Endothelial cell of umbilical vein (primary cell): ENCODE measurements around the gene SMG9. TPM values are rescaled to one million over a fixed set of nuclear protein-coding genes. Genes with fewer than 3 reads are reported as not detected.

Source experiments
- BruUV-seq: library from RNA; stranded (reverse); fragments of 400-500 nt; replicated peaks from 2 replicates; lab custom pipeline; 2021; lab: Mats Ljungman, UMichigan
- CTCF ChIA-PET: fragments of 300-600, 350-600 bp; sonication (Branson Sonifier 250); formaldehyde crosslinking; loops from one replicate; lab custom pipeline; 2021; ENCODE audit warnings: antibody characterized with exemption, inconsistent platforms; lab: Charles Lee
- POLR2A ChIA-PET: fragments of 300-600, 350-600 bp; sonication (Branson Sonifier 250); formaldehyde crosslinking; loops from one replicate; lab custom pipeline; 2021; ENCODE audit warnings: antibody characterized with exemption, inconsistent platforms; lab: Charles Lee
- DNase-seq: peaks from one replicate; pipeline ENCODE4 v3.0.0-alpha.2; 2011; ENCODE audit warnings: low read depth, low spot score
- FAIRE-seq: peaks from 2 replicates; lab custom pipeline; 2011; peaks lifted over from hg19 to GRCh38; lab: Jason Lieb, UNC
- H2AFZ ChIP-seq: 2 replicates; pipeline ENCODE4 v1.6.0; 2012; ENCODE audit warnings: low read depth, low read length, control low read depth, inconsistent platforms
- H3K27ac ChIP-seq: 2 replicates; pipeline ENCODE4 v1.5.1; 2011; ENCODE audit warnings: low read depth, mild to moderate bottlenecking, control low read depth, low read length, moderate library complexity; ENCODE audit not compliant: insufficient read depth
- H3K27me3 ChIP-seq, 2 experiments: 2 replicates each; pipeline versions ENCODE4 v1.6.0 to v1.6.1; 2011; ENCODE audit warnings: low read length in 2 of 2, mixed read lengths in 1 of 2; ENCODE audit not compliant: control insufficient read depth in 2 of 2, insufficient read depth in 2 of 2
- H3K36me3 ChIP-seq, 2 experiments: 2 replicates in 1 of 2; 3 replicates in 1 of 2; pipeline ENCODE4 v1.5.1; 2011; ENCODE audit warnings: low read length in 2 of 2, mild to moderate bottlenecking in 1 of 2, moderate library complexity in 1 of 2; ENCODE audit not compliant: control insufficient read depth in 2 of 2, insufficient read depth in 2 of 2; ENCODE audit errors: extremely low read depth in 1 of 2
- H3K4me1 ChIP-seq: 3 replicates; pipeline ENCODE4 v1.5.1; 2011; ENCODE audit warnings: mild to moderate bottlenecking, low read length; ENCODE audit not compliant: control insufficient read depth, insufficient read depth; ENCODE audit errors: extremely low read depth
- H3K4me2 ChIP-seq: 2 replicates; pipeline ENCODE4 v1.6.1; 2011; ENCODE audit warnings: low read length, control low read depth, mixed read lengths; ENCODE audit not compliant: insufficient read depth
- H3K4me3 ChIP-seq, 3 experiments: fragments of 200-600 bp in 1 of 3; sonication (generic), shearing (Covaris generic) in 1 of 3; replicated peaks in 1 of 3; 2 replicates each; pipeline ENCODE4 v1.5.1; 2011 to 2016; ENCODE audit warnings: control low read depth in 3 of 3, low read length in 3 of 3, mild to moderate bottlenecking in 2 of 3, inconsistent platforms in 1 of 3, low read depth in 1 of 3, moderate library complexity in 1 of 3; ENCODE audit not compliant: insufficient read depth in 1 of 3
- H3K79me2 ChIP-seq: 2 replicates; pipeline ENCODE4 v1.6.0; 2012; ENCODE audit warnings: low read length, inconsistent platforms; ENCODE audit not compliant: control insufficient read depth, insufficient read depth
- H3K9ac ChIP-seq: replicated peaks from 2 replicates; pipeline ENCODE3; 2011; ENCODE audit warnings: low read length, control low read depth; ENCODE audit not compliant: insufficient read depth; ENCODE audit errors: extremely low read depth
- H3K9me1 ChIP-seq: replicated peaks from 3 replicates; pipeline ENCODE4 v1.6.0; 2011; ENCODE audit warnings: mild to moderate bottlenecking, low read length; ENCODE audit not compliant: control insufficient read depth, insufficient read depth; ENCODE audit errors: extremely low read depth
- H3K9me3 ChIP-seq: replicated peaks from 2 replicates; pipeline ENCODE4 v1.5.1; 2012; ENCODE audit warnings: low read length, inconsistent platforms; ENCODE audit not compliant: control insufficient read depth, insufficient read depth
- H4K20me1 ChIP-seq: replicated peaks from 2 replicates; pipeline ENCODE3; 2011; ENCODE audit warnings: mild to moderate bottlenecking, low read length; ENCODE audit not compliant: control insufficient read depth, insufficient read depth; ENCODE audit errors: extremely low read depth
- CTCF ChIP-seq, 2 donors: IDR thresholded peaks; 1 replicate in 1 of 2; 2 replicates in 1 of 2; pipeline ENCODE4 v1.5.1; 2011; ENCODE audit warnings: low read length in 2 of 2, mild to moderate bottlenecking in 2 of 2, moderate library complexity in 2 of 2, control low read depth in 1 of 2, inconsistent platforms in 1 of 2, low read depth in 1 of 2; ENCODE audit not compliant: insufficient read depth in 1 of 2; ENCODE audit errors: extremely low read depth in 1 of 2
- EZH2 ChIP-seq: IDR thresholded peaks from 2 replicates; pipeline ENCODE4 v1.6.1; 2012; ENCODE audit warnings: borderline replicate concordance, low read depth, mild to moderate bottlenecking, moderate library complexity, low read length, inconsistent platforms; ENCODE audit not compliant: severe bottlenecking
- FOS ChIP-seq: IDR thresholded peaks from 2 replicates; pipeline ENCODE4 v1.6.1; 2011; ENCODE audit warnings: mild to moderate bottlenecking, low read length, moderate library complexity, borderline replicate concordance; ENCODE audit not compliant: insufficient read depth
- GATA2 ChIP-seq: IDR thresholded peaks from 2 replicates; pipeline ENCODE4 v1.7.0; 2011; ENCODE audit warnings: low read depth, mild to moderate bottlenecking, moderate library complexity, mixed read lengths, low read length; ENCODE audit not compliant: insufficient read length, insufficient read depth
- JUN ChIP-seq: IDR thresholded peaks from 2 replicates; pipeline ENCODE4 v1.6.1; 2011; ENCODE audit warnings: borderline replicate concordance, low read depth; ENCODE audit not compliant: insufficient read length, insufficient read depth
- MYC ChIP-seq: IDR thresholded peaks from one replicate; pipeline ENCODE4 v1.6.1; 2011; ENCODE audit warnings: mild to moderate bottlenecking, low read depth, low read length
- POLR2A ChIP-seq: IDR thresholded peaks from 2 replicates; pipeline ENCODE4 v1.6.1; 2012; ENCODE audit warnings: low read depth, mild to moderate bottlenecking, control low read depth, low read length
- POLR2AphosphoS5 ChIP-seq: IDR thresholded peaks from 2 replicates; pipeline ENCODE4 v1.6.1; 2012; ENCODE audit warnings: low read depth, mild to moderate bottlenecking, control low read depth, low read length, moderate library complexity; ENCODE audit not compliant: insufficient read depth
- dilution Hi-C: fragments of 300-500 bp; cut with MboI; formaldehyde crosslinking; loops from one replicate; pipeline ENCODE4 v1.15.0; 2019; ENCODE audit warnings: low sequenced_read_pairs; ENCODE audit not compliant: extremely low pct_ligation_motif_present
- intact Hi-C: fragments of 100-400 bp; cut with micrococcal nuclease; formaldehyde crosslinking; loops from one replicate; pipeline ENCODE4 v1.10.0; 2022
- polyA plus RNA-seq, 4 experiments: library from polyadenylated mRNA; depleted of rRNA in 3 of 4; stranded (reverse) in 3 of 4; unstranded in 1 of 4; fragments of >200 nt; gene quantifications; 2 replicates each; pipeline versions ENCODE4 v1.2.1 to v1.2.3, GENCODE V29; 2011 to 2012; ENCODE audit warnings: missing spikeins in 1 of 4
- total RNA-seq: library from RNA; stranded (reverse); gene quantifications from 2 replicates; pipeline ENCODE4 v1.2.3, GENCODE V29; 2021
- TF ChIP-seq, protein P1 (sequence below): IDR thresholded peaks from 2 replicates; pipeline ENCODE4 v1.6.1; 2011; ENCODE audit not compliant: insufficient read depth, insufficient read length

SMG9 gene
- total and polyA plus RNA-seq, 2 donors (not counting 3 experiments of a cell fraction or from before 2014, with no cell fraction given) = 25.5 to 45.0 TPM

DNA sequence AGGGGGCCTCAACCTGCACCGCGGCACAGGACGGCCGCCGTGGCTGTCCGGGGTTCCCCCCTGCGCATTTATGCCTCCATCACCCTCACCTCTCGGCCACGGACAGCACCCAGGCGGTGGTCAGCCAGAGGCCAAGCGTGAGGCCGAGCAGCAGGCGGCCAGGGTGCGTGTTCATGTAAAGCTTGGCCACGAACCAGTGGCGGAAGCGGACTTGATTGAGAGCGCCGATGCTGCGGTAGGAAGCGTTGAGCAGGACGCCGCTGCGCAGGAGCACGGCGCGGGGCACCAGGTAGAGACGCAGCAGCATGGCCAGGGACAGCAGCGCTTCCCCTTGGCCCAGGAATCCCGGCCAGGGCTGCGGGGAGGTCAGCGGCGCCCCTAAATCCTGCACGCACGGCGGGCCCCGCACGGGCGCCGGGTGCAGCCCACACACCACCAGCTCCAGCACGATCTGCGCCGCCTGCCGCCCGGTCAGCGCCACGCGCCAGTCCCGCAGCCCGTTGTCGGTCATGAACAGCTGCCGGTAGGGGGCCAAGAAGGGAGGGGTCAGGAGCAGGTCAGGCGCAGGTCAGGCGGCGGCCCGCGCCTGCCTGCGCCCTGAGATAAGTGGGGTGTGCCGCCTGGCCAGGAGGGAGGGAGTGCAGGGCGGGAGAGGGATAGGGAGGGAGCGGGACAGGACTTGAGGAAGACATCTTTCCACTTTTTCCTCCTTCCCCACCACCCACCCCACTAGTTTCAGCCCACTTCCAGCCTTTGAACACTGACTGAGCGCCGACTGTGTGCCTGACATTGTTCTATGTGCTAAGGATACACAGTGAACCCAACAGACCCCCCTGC lies 19.6 kb upstream of the SMG9 start:
- POLR2A ChIA-PET = interaction anchor here (0.5 kb wide), 1 partner anchor 53 kb away, joined by 4 read pairs; the partner anchor contains the start of gene ZNF283
- Histone ChIP-seq H3K4me3 (no peak overlapping the region), H3K79me2 (no peaks in the 10 kb centered on the region), H3K9ac (no peak overlapping the region), H2AFZ (peak overlapping the region; percentile 79), H3K9me1 (no peaks in the 10 kb centered on the region), H3K4me2 (no peak overlapping the region), H3K27me3 (peaks cover 0 to 3% of the 10 kb centered on the region in 2 experiments), H3K4me1 (peaks cover 22% of the 10 kb centered on the region), H3K27ac (no peak overlapping the region), H3K36me3 (no peaks in the 10 kb centered on the region), H4K20me1 (no peaks in the 10 kb centered on the region), H3K9me3 (no peaks in the 10 kb centered on the region)
- CTCF ChIA-PET = interaction anchor here (0.7 to 6.8 kb wide), 24 partner anchors 8 to 106 kb away, joined by 3 to 114 read pairs (median 5); partner anchors contain the start of gene SMG9
- intact Hi-C loops (loop anchor here (1.0 kb wide), 2 partner anchors 8 to 29 kb away; no protein-coding TSS in a partner anchor), dilution Hi-C loops (no loop called here)
- DNase-seq = peak; percentile 70
- BruUV-seq = no TSS peak
- TF ChIP-seq FOS = no peak
- peak; percentile 27 to 93 for TF ChIP-seq CTCF (IDR thresholded peaks at IDR 0.05; ENCODE audit: extremely low read depth in 1 of 2, insufficient read depth in 1 of 2, low read depth in 1 of 2, low read length in 2 of 2)
- TF ChIP-seq GATA2 = no peak
- TF ChIP-seq JUN = no peak
- TF ChIP-seq POLR2A = no peak
- peak; percentile 19 for TF ChIP-seq EZH2
- no peak for TF ChIP-seq POLR2AphosphoS5
- TF ChIP-seq MYC = no peak
- TF ChIP-seq, protein P1, sequence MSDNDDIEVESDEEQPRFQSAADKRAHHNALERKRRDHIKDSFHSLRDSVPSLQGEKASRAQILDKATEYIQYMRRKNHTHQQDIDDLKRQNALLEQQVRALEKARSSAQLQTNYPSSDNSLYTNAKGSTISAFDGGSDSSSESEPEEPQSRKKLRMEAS = peak; percentile 3
- no peak for FAIRE-seq
